HEK293T (cell line): ENCODE measurements around the gene SSBP2.

Source experiments
- ELF4 ChIP-seq: fragments of 450-650 bp; IDR thresholded peaks from 2 replicates; pipeline ENCODE4 v1.6.1; 2017; ENCODE audit warnings: antibody characterized with exemption
- FOXK2 ChIP-seq: fragments of 450-650 bp; IDR thresholded peaks from 2 replicates; pipeline ENCODE4 v1.6.1; 2016; ENCODE audit warnings: mild to moderate bottlenecking
- ZNF384 ChIP-seq: fragments of 450-650 bp; IDR thresholded peaks from 2 replicates; pipeline ENCODE4 v1.6.1; 2016

GRCh38 chr5:81726297-81726696 lies 24.6 kb downstream of the SSBP2 start:
- TF ChIP-seq ZNF384: no peak
- no peak for TF ChIP-seq ELF4
- TF ChIP-seq FOXK2: no peak
